HG03521 (cell line): ENCODE measurements around the gene ZNF584.
A peak's percentile ranks its signal among the peaks of the same experiment; 100 is the strongest.

Source experiments
- ATAC-seq: cut with Tn5 transposase; IDR thresholded peaks from one replicate; pipeline ENCODE4 v1.9.1; 2021; ENCODE audit warnings: mild to moderate bottlenecking, moderate library complexity; ENCODE audit not compliant: unreplicated experiment

The ZNF584 gene

GRCh38 chr19:58460039-58460438, 51.6 kb downstream of the ZNF584 start:
- ATAC-seq, result no peak

GRCh38 chr19:58466089-58466759, 57.8 kb downstream of the ZNF584 start:
- ATAC-seq, result peak; percentile 19

DNA sequence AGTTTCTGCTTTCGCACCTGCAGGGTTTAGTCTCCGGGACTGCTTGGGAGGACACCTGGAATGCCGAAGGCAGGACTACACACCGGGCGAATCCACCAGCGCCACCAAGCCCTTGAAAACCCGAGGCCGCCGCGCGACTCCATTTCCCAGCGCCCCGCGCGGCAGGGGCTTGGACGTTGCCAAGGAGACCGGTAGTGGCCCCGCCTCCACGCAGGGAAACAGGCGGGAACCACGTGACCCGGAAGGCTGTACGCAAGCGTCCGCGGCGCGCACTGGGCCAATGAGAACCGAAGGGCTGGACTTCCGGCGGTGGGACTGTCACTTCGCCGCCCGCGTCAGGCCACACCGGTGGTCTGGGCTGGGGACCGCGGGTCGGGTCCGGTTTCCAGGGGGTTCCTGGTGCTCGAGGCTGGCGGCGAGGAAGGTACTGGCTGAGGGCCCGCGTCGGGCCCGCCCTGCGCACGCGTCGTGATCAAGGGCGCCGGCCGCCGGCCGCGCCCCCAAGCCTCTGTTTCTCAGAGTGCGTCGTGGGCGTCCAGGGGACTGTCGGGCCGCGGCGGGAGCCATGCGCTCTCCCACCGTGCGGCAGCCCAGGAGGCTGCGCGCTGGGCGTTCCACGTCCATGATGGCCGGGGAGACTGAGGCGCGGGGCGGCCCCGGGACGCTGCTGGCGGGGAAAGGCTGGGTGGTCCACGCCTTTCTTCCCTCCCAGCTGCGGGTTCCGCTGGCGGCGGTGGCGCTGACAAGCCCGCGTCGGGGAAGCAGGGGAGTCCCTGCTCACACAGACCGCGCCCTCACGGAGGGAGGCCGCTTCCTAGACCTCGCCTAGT, 58.5 kb downstream of the ZNF584 start, which contains the start of gene ZNF324:
TSS of gene ZNF324 (plus strand) at position 321 of the 830 bp plus-strand sequence. CDS start 2,106 bp downstream, outside the sequence.
- peak; percentile 94 for ATAC-seq
